HG03039 (cell line): Measurements from ENCODE around the gene GABRD.

Experiments
- ATAC-seq: cut with Tn5 transposase; IDR thresholded peaks from one replicate; pipeline ENCODE4 v1.9.1; 2021; ENCODE audit warnings: mild to moderate bottlenecking, moderate library complexity; ENCODE audit not compliant: unreplicated experiment

GABRD gene

DNA sequence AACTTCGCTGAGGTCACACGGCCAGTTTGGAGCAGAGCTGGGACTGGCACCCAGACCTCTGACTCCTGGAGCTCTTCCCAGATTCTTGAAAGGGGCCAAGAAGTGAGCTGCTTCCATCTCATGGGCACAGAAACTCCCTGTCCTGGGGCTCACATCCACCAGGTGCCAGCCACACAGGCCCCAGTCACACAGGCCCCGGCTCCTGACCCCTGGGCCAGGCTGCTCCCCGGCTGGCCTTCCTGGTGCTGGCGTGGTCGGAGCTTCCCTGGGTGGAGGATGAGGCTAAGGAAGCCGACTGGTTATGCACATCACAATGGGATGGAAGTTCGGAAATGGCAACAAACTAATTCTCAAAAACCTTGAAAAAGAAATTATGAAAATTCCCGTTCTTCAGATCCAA is 3.0 kb upstream of the GABRD start:
- no peak for ATAC-seq

DNA sequence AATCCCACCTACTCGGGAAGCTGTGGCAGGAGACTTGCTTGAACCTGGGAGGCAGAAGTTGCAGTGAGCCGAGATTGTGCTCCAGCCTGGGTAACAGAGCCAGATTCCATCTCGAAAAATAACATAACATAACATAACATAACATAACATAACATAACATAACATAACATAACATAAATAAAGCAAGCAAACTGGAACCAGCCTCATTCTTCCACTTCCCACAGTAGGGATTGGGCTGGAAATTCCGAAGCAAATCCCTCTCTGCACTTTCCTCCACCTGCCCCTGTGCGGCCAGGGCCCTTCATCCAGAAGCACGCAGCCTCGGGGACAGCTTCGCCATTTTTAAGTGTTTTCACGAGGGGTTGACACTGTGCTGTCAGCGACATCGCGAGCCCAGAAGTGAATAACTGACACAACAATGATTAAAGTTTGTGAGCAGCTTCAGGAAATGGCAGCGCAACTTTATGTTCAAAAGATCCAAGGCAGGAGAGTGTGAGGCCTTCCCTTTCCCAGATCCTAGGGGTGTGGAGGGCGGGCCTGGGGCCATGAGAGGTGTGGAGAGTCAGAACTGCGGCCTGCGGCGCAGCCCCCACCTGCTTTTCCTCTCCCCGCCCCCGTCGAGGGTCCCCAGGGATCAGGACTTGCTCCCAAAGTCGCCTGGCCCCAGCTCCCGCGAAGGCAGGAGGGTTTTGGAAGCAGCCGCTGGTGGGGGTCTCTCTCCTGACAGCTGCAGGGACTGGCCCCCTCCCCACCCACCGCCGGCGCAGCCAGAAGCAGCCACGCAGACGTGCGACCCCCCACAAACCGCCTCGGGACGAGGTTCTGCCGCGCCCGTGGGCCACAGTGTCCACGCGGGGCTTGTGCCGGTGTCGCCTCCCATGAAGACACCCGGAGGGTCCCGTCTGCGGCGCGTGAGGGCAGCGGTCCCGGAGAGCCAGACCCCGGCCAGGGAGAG is 651 bp upstream of the GABRD start:
- no peak for ATAC-seq

DNA sequence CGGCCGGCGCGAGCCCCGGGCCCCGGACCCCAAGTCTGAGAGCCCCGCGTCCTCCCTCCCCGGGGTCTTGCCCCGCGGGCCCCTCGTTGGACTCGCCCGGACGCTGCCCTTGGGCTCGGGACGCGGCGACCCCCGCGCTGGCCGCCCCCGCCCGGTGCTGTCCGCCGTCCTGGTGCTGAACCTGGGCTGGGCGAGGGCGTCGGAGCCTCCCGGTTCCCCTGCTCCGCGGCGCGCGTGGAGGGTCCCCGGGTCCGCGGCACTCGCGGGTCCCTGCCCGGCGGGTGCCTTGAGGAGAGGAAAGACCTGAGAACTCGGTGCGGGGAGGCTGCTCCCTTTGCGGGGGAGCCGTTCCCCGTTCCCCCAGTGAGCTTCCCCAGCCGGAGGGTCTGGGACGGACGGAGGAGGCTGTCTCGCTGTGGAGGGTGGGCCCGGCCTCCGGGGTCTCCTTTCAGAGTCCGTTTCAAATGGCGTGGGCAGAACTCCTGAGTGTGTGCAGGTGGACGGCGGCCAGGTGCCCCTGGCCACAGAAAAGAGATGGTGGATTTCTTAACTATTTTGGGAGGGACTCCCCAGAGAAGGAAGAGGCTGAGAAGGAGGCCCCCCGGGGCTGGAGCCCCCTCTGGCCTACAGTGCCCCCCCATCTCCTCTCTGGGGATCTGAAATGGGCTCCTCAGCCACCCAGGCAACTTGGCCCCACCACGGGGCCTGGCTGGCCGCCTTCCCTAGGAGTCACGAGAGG is 595 bp downstream of the GABRD start:
- ATAC-seq, result no peak

DNA sequence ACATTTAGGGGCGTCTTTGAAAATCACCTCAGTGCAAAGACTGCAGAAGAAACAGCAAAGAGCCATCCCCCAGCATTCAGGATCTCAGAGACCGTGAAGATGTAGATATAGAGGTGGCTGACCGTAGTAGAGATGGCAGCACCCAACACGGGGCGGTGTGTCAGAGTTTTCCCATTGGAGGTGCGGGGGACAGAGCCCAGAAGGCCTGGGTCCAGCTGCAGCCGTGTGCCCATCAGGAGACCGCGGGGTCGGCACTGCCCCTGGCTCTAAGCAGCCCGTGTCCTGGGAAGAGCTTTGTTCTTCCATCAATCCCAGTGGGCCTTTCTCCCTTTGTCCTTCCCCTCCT is 1.1 kb downstream of the GABRD start:
- no peak for ATAC-seq

DNA sequence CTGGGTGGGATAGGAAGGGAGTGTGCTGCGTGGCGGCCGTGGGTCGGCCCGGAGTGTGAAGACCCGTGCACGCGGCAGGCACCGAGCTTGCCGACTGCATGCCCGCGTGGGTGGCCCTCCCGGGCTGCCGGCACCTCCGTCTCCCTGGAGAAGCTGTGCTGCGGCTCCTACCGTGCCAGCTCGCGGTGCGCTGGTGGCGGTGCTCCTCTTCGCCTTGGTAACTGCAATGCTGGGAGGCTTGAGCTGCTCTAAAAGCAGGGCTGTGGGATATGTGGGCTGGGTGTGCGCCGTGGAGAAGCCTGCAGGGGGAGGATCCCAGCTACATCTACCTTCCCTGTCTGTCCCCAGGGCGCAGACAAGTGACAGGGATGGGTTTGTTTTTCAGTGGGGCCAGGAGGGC is 2.4 kb downstream of the GABRD start:
- ATAC-seq, result no peak

DNA sequence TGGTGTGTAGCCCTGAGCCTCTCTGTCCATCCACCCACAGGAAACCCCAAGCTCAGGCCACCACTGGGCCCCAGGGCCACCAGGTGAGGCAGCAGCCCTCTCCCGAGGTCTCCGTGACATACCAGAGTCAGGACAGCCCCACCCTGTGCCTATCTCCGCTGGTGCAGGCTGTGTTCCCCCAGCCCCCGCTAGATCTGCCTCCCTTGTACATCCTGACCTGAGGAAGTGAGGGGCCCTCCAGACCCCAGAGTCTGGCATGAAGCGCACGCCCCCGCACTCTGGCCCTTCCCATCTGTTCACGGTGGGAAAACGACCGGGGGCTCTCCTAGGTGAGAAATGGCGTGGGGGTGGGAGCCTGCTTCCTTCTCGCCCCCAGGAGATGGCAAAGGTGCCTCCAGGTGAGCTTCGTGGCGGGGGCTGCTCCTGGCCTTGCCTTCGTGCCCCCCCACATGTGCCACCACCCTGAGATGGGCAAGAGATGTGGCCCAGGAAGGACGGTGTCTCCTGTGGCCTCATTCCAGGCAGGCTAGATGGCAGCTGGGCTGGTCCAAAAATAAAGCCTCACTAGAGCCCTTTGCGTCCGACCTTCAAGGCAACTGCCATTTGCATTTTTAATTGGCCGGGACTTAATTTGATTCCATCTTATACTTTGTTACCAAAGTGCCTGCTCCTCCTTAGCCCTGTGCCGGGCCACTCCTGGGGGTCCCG is 3.1 kb downstream of the GABRD start:
- no peak for ATAC-seq

DNA sequence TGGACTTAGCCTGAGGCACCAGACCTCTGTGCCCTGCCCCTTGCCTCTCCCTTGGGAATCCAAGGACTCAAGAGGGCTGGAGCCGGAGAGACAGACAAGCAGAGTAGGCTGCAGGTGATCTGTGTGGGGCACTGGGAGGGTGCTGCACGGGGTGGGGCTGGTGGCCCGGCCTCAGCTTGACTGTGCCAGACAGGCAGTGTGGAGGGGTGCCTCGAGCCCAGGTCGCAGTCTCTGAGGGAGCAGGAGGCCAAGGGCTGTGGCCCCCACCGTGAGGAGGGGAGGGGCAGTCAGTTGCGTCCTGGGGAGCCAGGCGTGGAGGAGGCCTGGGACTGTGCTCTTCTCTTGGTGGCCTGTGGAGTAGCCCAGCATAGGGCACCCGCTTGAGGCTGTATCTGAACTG is 4.0 kb downstream of the GABRD start:
- no peak for ATAC-seq

DNA sequence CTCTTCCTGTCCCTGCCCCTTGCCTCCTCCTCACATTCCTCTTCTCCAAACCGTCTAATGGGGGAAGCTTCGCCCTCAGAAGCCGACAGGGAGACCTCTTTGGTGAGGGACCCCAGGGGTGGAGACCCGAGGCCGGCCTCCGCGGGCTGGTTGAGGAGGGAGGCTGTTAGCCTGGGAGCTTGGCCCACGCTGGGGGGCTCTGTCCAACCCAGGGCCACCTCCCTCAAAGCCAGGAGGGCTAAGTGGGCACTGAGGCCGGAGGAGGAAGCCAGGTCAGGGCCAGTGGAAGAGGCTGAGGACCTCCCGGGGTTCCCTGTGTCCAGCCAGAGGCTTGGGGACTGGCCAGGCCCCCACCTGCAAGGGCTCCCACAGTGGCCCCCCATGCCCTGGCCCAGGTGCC is 5.3 kb downstream of the GABRD start:
- no peak for ATAC-seq

DNA sequence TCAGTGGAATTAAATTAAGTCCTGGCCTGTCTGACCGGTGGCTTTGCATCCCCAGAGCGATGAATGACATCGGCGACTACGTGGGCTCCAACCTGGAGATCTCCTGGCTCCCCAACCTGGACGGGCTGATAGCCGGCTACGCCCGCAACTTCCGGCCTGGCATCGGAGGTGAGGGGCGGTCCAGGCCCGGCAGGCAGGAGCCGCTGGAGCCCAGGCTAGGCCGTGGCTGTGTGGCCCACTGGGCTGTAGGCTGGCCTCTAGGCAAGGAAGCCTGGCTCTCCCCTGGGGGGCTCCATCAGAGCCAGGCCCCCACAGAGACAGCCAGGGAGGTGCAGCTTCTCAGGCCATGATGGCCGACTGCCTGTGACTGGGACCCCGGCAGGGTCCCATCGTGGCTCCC is 5.7 kb downstream of the GABRD start:
- ATAC-seq, result no peak

DNA sequence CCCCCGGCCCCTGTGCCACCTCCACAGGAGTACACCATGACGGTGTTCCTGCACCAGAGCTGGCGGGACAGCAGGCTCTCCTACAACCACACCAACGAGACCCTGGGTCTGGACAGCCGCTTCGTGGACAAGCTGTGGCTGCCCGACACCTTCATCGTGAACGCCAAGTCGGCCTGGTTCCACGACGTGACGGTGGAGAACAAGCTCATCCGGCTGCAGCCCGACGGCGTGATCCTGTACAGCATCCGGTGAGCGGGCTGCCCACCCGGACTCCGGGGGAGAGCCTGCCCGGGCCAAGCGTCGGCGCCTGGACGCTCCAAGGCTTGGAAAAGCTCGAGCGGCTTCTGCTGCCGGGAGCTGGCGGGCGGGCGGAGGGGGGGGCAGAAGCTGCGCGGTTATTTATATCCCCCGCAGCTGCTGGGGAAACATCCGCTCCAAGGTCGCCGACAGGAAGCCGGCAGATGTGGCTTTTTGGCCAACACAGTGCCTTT is 6.4 kb downstream of the GABRD start:
- ATAC-seq, result no peak

DNA sequence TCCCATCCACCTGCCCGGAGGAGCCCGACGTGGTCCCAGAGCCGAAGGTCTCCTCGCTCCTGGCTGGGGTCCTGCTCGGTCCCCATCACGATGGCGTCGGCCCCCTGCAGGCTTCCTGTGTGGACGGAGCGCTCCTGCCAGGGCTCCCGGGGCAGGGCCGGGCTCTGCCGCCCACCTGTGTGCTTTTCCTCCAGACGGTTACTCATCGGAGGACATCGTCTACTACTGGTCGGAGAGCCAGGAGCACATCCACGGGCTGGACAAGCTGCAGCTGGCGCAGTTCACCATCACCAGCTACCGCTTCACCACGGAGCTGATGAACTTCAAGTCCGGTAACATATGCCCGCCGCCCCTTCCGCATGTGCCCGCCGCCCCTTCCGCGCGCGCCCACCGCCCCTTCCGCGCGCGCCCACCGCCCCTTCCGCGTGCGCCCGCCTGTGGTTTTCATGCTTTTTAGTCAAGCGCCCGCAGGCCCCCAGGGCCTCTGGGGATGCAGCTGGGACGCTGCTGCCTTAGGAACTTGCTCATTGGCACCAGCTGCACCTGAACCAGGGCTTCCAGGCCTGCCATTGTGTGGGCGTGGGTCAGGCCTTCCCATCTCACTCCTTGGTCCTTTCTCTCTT is 8.9 kb downstream of the GABRD start:
- ATAC-seq, result no peak

DNA sequence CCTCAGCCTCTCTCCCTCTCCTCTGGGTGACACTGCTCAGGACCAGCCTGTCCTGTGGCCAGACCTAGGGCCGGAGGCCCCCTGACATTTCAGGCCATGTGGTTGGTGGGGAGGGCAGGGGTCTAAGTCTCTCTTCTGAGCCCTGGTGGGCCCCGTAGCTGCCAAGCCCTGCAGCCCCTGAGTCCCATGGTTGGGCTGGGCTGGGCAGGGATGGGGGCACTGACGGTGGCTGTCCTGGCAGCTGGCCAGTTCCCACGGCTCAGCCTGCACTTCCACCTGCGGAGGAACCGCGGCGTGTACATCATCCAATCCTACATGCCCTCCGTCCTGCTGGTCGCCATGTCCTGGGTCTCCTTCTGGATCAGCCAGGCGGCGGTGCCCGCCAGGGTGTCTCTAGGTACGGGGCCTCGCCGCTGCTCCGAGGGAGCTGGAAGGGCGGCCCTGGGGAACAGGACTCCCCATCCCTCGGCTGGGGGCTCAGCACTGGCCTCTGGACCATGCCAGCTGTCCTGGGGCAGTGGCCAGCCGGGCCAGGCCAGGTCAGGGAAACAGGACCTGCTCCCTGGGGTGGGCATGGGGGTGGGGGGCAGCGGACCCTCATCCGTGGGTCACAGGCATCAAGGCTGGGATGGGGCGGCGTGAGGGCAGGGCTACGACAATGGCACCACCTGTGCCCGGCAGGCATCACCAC is 9.9 kb downstream of the GABRD start:
- no peak for ATAC-seq

DNA sequence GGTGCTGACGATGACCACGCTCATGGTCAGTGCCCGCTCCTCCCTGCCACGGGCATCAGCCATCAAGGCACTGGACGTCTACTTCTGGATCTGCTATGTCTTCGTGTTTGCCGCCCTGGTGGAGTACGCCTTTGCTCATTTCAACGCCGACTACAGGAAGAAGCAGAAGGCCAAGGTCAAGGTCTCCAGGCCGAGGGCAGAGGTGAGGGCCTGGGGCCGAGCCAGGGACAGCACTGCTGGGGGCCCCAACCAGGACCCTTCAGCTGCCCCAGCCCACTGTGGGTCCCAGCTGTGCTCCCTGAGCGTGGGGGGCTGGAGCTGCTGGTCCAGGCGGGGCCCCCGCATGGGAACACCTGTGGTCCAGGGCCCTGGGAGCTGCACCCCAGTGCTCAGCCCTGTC is 10.4 kb downstream of the GABRD start:
- no peak for ATAC-seq

DNA sequence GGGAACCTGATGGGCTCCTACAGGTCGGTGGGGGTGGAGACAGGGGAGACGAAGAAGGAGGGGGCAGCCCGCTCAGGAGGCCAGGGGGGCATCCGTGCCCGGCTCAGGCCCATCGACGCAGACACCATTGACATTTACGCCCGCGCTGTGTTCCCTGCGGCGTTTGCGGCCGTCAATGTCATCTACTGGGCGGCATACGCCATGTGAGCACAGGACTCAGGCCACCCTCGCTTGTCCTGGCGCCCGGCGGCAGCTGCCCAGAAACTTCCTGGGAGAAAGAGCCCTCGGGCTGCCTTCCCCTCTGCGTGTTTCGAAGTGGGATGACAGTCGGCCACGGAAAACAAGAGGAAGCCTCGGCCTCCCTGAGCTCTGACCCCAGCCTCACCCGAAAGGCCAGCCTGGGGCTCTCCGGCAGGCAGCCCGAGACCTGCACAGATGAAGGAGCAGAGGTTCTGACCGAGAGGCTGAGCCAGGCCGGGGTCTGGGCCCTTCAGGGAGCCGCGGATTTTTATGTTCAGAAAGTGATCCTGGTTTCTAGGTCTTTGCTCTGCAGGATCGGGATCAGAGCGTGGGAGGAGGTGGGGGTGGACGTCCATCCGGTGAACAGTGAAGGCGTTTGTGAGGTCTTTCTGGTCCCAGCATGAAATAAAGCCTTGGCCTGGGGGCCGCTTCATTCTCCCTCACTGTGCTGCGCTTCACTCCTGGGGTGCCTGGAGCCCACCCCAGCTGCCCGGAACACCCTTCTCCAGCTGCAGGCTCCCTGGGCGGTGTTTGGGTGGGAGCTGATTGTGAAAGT is 11.1 kb downstream of the GABRD start:
- no peak for ATAC-seq

DNA sequence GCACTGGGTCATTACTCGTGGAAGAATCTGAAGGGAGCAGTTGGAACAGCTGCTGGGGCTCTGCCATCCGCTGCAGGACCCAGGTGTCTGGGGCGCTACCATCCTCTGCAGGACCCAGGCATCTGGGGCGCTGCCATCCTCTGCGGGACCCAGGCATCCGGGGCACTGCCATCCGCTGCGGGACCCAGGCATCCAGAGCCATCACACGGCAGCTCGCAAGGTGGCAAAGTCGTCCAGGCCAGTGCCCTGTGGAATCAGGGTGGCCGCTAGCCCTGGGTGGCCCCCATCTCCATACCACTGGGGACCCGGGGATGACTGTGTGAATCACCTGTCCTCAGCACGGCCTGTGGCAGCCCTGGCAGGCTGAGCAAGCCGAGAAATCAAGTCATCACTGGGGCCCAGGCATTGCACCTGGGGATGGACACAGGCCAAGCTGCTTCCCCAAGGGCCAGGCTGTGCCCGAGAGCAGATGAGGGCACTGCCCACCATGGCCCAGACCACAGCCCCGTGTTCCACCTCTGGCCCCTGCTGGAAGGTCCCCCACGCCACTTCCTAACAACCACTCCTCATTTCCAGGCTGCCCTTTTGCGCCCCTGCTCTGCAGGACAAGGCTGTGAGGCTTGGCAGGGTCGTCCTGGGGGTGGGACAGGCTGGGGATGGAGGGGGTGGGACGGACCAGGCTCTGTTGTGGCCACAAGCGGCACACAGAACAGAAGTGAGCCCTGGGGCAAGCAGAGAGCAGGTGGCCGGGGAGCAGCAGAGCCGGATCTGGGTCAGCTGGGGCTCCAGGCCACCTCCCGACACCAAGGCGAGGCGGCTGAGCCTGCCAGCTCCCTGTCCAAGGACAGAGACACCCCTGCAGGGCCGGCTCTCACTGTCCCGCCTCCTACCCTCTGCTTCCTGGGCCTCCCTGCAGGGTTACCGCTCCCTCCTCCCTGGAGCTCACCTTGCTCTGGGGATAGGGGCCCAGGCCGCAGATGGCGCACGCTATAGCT is 12.7 kb downstream of the GABRD start:
- ATAC-seq, result no peak

DNA sequence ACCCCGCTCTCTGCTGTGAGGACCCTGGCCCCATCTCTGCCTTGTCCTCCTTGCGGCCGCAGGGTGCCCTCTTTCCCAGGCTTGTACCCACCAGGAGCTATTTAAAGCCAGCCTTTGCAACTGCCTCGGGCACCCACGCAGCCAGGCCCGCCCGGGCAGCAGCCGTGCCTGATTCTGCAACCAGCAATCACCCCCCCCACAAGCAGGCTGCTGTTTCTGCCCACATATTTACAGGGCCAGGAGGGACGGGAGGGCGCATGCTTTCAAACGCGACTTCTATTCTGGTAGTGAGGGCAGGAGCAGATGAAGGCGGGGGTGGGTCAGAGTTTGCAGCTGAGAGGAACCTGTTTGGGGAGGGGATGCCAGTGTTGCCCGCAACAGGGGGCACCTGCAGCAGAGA is 13.6 kb downstream of the GABRD start:
- no peak for ATAC-seq

DNA sequence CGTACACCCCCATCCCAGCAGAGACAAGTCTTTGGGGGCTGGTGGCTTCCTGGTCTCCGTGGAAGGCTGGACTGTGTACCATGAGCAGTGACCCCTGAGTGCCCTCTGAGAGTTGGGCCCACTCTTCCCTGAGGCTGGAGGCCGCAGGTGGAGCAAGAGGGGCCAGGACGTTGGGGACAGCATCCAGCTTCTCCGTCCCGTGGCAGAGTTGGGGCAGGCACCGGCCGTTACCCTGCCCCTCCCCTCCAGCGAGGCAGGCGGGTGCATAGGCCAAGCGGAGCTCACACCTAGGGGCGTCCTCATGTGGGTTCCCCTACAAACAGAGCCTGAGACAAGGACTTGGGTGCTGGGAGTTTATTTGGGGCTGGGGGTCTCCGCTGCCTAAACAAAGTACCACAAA is 14.0 kb downstream of the GABRD start:
- no peak for ATAC-seq

DNA sequence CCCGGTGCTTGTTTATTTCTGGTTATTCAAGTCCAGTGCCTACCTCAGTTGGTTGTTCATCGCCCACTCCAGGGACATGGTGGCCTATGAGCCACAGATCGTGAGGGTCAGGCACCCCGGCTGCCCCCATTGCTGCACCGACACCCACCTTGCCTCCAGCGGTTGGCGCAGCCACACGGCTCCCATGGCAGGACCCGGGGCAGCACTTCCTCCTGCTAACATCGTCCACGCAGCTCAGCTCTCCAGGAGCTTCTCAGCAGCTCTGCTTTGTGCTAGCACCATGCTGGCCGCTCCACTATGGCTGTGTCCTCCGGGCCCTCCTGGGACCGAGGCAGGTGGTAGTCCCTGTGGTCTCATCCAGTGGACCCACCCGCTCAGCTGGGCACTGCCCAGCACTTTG is 17.1 kb downstream of the GABRD start:
- ATAC-seq, result no peak
